Measurements from ENCODE around the gene TMEFF1. TPM values are rescaled to one million over a fixed set of nuclear protein-coding genes. Genes with fewer than 3 reads are reported as not detected.

The TMEFF1 gene
- polyA plus RNA-seq, 2 of the 4 experiments (the other 2 are of a cell fraction) = 0.31 to 0.61 TPM

- no peak for TF ChIP-seq MAX (IDR thresholded peaks at IDR 0.05)
Measured at GRCh38 chr9:100591139-100591538, 118.2 kb downstream of the TMEFF1 start (continued).

DNA sequence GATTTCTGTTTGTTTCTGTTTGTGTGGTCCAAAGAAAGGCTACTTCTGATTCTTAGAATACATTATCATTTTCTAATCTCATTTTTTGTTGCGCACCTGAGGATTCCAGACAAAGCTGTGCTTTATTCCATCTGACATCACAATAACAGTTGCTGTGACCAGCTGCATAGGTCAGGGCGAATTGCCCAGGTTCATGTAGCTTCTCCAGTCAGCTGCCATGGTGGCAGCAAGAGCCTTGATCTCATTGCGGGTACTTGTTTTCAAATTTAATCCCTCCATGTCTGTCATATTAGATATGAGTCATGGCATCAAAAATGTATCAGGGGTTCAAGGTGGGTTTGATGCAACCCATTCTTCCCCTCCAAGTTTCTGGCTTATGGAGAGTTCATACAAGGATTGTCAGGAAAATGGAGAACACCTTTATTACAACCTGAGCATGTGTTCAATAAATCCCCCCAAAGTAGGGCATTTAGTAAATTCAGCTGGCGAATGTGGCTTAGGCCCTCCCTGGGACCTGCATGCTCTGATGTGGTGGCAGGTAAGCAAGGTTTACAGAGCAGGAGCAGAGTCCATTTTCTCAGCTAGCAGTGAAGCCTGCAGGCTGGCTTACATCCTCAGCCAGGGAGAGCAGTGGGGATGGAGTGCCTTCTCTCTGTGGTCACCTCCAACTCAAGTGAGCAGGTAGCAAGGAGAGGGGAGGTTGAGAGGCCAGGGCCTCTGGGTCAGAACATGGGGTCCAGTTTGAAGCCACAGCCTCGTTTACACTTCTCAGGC is 118.9 kb downstream of the TMEFF1 start:
- ChIA-PET CTCF (interaction anchor here (0.7 to 2.6 kb wide), 6 partner anchors 8 to 1407 kb away, joined by 3 to 13 read pairs (median 5); partner anchors contain the start of gene CAVIN4), POLR2A (no interaction called here)
- no peak for DNase-seq (ENCODE audit: low read depth in 1 of 2, low spot score in 1 of 2)
- H3K4me2 ChIP-seq = no peak overlapping the region
- no peak overlapping the region for H3K4me3 ChIP-seq
- H3K9me3 ChIP-seq = no peaks in the 10 kb centered on the region
- H3K4me1 ChIP-seq = peaks cover 24% of the 10 kb centered on the region
- ATAC-seq = no peak
- FAIRE-seq = no peak
- TF ChIP-seq HOXB5 (CRISPR knock-in tag; IDR thresholded peaks at IDR 0.05) = no peak
- TF ChIP-seq, protein P1, sequence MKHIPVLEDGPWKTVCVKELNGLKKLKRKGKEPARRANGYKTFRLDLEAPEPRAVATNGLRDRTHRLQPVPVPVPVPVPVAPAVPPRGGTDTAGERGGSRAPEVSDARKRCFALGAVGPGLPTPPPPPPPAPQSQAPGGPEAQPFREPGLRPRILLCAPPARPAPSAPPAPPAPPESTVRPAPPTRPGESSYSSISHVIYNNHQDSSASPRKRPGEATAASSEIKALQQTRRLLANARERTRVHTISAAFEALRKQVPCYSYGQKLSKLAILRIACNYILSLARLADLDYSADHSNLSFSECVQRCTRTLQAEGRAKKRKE (CRISPR knock-in tag; IDR thresholded peaks at IDR 0.05; ENCODE audit: low read depth) = no peak
- TF ChIP-seq HDAC2 (IDR thresholded peaks at IDR 0.05) = no peak
- TF ChIP-seq ZSCAN20 (CRISPR knock-in tag; IDR thresholded peaks at IDR 0.05) = no peak
- no peak for TF ChIP-seq FOSL2 (IDR thresholded peaks at IDR 0.05)
- TF ChIP-seq FOSL2 (CRISPR knock-in tag; IDR thresholded peaks at IDR 0.05) = no peak
- TF ChIP-seq, protein P2, sequence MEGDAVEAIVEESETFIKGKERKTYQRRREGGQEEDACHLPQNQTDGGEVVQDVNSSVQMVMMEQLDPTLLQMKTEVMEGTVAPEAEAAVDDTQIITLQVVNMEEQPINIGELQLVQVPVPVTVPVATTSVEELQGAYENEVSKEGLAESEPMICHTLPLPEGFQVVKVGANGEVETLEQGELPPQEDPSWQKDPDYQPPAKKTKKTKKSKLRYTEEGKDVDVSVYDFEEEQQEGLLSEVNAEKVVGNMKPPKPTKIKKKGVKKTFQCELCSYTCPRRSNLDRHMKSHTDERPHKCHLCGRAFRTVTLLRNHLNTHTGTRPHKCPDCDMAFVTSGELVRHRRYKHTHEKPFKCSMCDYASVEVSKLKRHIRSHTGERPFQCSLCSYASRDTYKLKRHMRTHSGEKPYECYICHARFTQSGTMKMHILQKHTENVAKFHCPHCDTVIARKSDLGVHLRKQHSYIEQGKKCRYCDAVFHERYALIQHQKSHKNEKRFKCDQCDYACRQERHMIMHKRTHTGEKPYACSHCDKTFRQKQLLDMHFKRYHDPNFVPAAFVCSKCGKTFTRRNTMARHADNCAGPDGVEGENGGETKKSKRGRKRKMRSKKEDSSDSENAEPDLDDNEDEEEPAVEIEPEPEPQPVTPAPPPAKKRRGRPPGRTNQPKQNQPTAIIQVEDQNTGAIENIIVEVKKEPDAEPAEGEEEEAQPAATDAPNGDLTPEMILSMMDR (IDR thresholded peaks at IDR 0.05) = no peak
- TF ChIP-seq RNF2 (IDR thresholded peaks at IDR 0.05; ENCODE audit: borderline replicate concordance, low read depth) = no peak
- TF ChIP-seq NR3C1 (IDR thresholded peaks at IDR 0.05) = no peak
- TF ChIP-seq, protein P3, sequence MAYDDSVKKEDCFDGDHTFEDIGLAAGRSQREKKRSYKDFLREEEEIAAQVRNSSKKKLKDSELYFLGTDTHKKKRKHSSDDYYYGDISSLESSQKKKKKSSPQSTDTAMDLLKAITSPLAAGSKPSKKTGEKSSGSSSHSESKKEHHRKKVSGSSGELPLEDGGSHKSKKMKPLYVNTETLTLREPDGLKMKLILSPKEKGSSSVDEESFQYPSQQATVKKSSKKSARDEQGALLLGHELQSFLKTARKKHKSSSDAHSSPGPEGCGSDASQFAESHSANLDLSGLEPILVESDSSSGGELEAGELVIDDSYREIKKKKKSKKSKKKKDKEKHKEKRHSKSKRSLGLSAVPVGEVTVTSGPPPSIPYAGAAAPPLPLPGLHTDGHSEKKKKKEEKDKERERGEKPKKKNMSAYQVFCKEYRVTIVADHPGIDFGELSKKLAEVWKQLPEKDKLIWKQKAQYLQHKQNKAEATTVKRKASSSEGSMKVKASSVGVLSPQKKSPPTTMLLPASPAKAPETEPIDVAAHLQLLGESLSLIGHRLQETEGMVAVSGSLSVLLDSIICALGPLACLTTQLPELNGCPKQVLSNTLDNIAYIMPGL (CRISPR knock-in tag; IDR thresholded peaks at IDR 0.05; ENCODE audit: borderline replicate concordance) = no peak
- TF ChIP-seq MAFK (IDR thresholded peaks at IDR 0.05; ENCODE audit: partially characterized antibody) = no peak
- no peak for TF ChIP-seq E2F6 (IDR thresholded peaks at IDR 0.05; ENCODE audit: borderline replicate concordance, low read depth)
- no peak for TF ChIP-seq CHD4 (IDR thresholded peaks at IDR 0.05; ENCODE audit: borderline replicate concordance)
- TF ChIP-seq SREBF2 (IDR thresholded peaks at IDR 0.05) = no peak
- TF ChIP-seq RAD21 (conservative IDR thresholded peaks at IDR 0.05 in 1 of 2, IDR thresholded peaks at IDR 0.05 in 1 of 2) = no peak
- TF ChIP-seq, protein P4, sequence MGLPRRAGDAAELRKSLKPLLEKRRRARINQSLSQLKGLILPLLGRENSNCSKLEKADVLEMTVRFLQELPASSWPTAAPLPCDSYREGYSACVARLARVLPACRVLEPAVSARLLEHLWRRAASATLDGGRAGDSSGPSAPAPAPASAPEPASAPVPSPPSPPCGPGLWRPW (IDR thresholded peaks at IDR 0.05) = no peak
- TF ChIP-seq RCOR1 (IDR thresholded peaks at IDR 0.05; ENCODE audit: low read depth, low read length) = no peak
- WGBS (ENCODE audit: missing lambda C conversion rate) = 69% methylated on average over 5 of the region's 5 CpGs
- H3K27ac ChIP-seq = no peak overlapping the region
